A673 (cell line): ENCODE measurements around the gene CMTM3. TPM values are rescaled to one million over a fixed set of nuclear protein-coding genes. Genes with fewer than 3 reads are reported as not detected.

Experiments
- BruUV-seq: library from RNA; stranded (reverse); fragments of 400-500 nt; replicated peaks from 2 replicates; lab custom pipeline; 2021; lab: Mats Ljungman, UMichigan
- CTCF ChIA-PET: fragments of 300-600 bp; sonication (Branson Sonifier 250); formaldehyde crosslinking; loops from one replicate; lab custom pipeline; 2022; ENCODE audit warnings: antibody characterized with exemption; lab: Charles Lee
- POLR2A ChIA-PET: fragments of 300-600 bp; sonication (Branson Sonifier 250); formaldehyde crosslinking; loops from one replicate; lab custom pipeline; 2022; ENCODE audit warnings: antibody characterized with exemption; ENCODE audit not compliant: low non-redundant PET; lab: Charles Lee
- DNase-seq: peaks from one replicate; pipeline ENCODE4 v3.0.0-alpha.2; 2015; ENCODE audit warnings: low spot score
- H3K27ac ChIP-seq: fragments of 200-600 bp; sonication (generic); 2 replicates; pipeline ENCODE4 v1.5.1; 2016; ENCODE audit warnings: mixed run types, low read depth, mild to moderate bottlenecking, mixed read lengths, antibody characterized with exemption, low read length; ENCODE audit not compliant: poor library complexity, severe bottlenecking
- H3K27me3 ChIP-seq: fragments of 200-600 bp; sonication (generic); replicated peaks from 2 replicates; pipeline ENCODE4 v1.6.1; 2017; ENCODE audit warnings: mixed run types, low read depth, mild to moderate bottlenecking, mixed read lengths, antibody characterized with exemption, low read length; ENCODE audit not compliant: insufficient read depth, poor library complexity
- H3K36me3 ChIP-seq: fragments of 200-600 bp; sonication (generic); 2 replicates; pipeline ENCODE4 v1.6.1; 2016; ENCODE audit warnings: mixed run types, mild to moderate bottlenecking, mixed read lengths, antibody characterized with exemption, low read length; ENCODE audit not compliant: insufficient read depth, poor library complexity, severe bottlenecking
- H3K4me1 ChIP-seq: fragments of 200-600 bp; sonication (generic); 2 replicates; pipeline ENCODE4 v1.6.1; 2017; ENCODE audit warnings: mixed run types, mild to moderate bottlenecking, mixed read lengths, antibody characterized with exemption, low read length; ENCODE audit not compliant: insufficient read depth, poor library complexity, severe bottlenecking
- H3K4me3 ChIP-seq: fragments of 200-600 bp; sonication (generic); 2 replicates; pipeline ENCODE4 v1.5.1; 2016; ENCODE audit warnings: low read depth, mixed run types, mild to moderate bottlenecking, mixed read lengths, low read length; ENCODE audit not compliant: poor library complexity, severe bottlenecking
- H3K9me3 ChIP-seq: fragments of 200-600 bp; sonication (generic); 2 replicates; pipeline ENCODE4 v1.6.1; 2016; ENCODE audit warnings: mixed run types, low read depth, mild to moderate bottlenecking, mixed read lengths, antibody characterized with exemption, low read length; ENCODE audit not compliant: poor library complexity, severe bottlenecking
- CTCF ChIP-seq: fragments of 300-800, 200-600 bp; sonication (generic); conservative IDR thresholded peaks from 2 replicates; pipeline ENCODE4 v1.5.1; 2017; ENCODE audit warnings: low read depth, mild to moderate bottlenecking, antibody characterized with exemption, low read length, moderate library complexity, mixed read lengths
- EZH2 ChIP-seq: fragments of 200-600 bp; sonication (generic); IDR thresholded peaks from 2 replicates; pipeline ENCODE4 v1.6.1; 2017; ENCODE audit warnings: borderline replicate concordance, low read depth, mild to moderate bottlenecking, mixed read lengths, antibody characterized with exemption, low read length; ENCODE audit not compliant: poor library complexity, severe bottlenecking
- intact Hi-C: fragments of 100-400 bp; cut with micrococcal nuclease; formaldehyde crosslinking; loops from one replicate; pipeline ENCODE4 v1.10.0; 2022; ENCODE audit not compliant: unreplicated experiment
- total RNA-seq: library from RNA; stranded (reverse); gene quantifications from 2 replicates; pipeline ENCODE4 v1.2.3, GENCODE V29; 2021

The CMTM3 gene
- total RNA-seq, 1 experiment from 2014 or later, result 25.5 TPM

GRCh38 chr16:66650707-66651473 is 46.4 kb downstream of the CMTM3 start:
- peak overlapping the region; percentile 15 for H3K4me3 ChIP-seq
- no peak overlapping the region for H3K27ac ChIP-seq
- peak; percentile 89 for DNase-seq
- POLR2A ChIA-PET, result interaction anchor here (0.6 kb wide), 1 partner anchor 168 kb away, joined by 3 read pairs; no protein-coding TSS in a partner anchor
- TF ChIP-seq CTCF (peak; percentile 96), EZH2 (no peak)
- CTCF ChIA-PET, result interaction anchor here (0.7 to 1.5 kb wide), 6 partner anchors 8 to 217 kb away, joined by 3 to 17 read pairs (median 4); partner anchors contain the start of gene CMTM4
- H3K9me3 ChIP-seq, result no peaks in the 10 kb centered on the region
- H3K4me1 ChIP-seq, result peaks cover 20% of the 10 kb centered on the region
- H3K36me3 ChIP-seq, result no peaks in the 10 kb centered on the region
- BruUV-seq, result no TSS peak
- H3K27me3 ChIP-seq, result no peaks in the 10 kb centered on the region
- intact Hi-C loops, result no loop called here

DNA sequence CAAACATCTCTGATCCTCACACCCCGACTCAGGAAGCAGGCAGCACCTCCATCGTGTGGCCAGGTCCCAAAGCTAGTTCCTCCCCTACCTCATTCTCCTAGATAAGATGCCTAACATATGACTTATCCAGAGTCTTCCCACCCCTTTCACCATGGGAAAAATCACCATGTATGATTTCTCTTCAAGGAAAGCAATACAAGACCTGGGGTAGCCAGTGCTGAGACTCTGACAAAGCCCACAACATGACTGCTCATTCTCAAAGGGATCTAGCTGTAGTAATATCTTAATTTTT is 46.9 kb downstream of the CMTM3 start:
- H3K27ac ChIP-seq, result no peak overlapping the region
- ChIA-PET CTCF (interaction anchor here (0.9 to 1.5 kb wide), 4 partner anchors 9 to 217 kb away, joined by 3 to 17 read pairs (median 4); partner anchors contain the start of gene CMTM4), POLR2A (interaction anchor here (0.8 kb wide), 1 partner anchor 29 kb away, joined by 3 read pairs; no protein-coding TSS in a partner anchor)

DNA sequence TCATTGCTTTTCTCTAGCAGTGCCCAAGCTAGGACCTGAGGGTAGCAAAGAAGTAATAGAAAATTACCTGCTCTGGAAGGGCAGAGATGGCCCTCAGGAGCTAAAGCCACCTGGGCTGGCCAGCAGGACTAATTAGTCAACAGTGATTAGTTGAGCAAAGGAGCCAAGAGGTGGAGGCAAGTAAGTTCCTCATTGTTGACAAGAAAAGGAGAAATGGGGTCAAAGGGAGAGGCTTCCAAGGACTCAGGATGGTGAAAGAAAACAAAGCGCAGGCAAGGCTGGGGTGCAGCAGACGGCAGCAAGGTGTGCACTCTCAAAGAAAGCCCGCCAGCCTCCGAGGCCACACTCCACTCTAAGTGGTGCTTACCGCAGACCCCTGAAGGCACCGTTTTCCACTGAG is 47.5 kb downstream of the CMTM3 start:
- peaks cover 20% of the 10 kb centered on the region for H3K4me1 ChIP-seq
- DNase-seq, result no peak
- no peaks in the 10 kb centered on the region for H3K9me3 ChIP-seq
- H3K27ac ChIP-seq, result no peak overlapping the region
- TF ChIP-seq EZH2 (no peak), CTCF (no peak)
- POLR2A ChIA-PET, result interaction anchor here (0.8 kb wide), 1 partner anchor 29 kb away, joined by 3 read pairs; no protein-coding TSS in a partner anchor
- CTCF ChIA-PET, result no interaction called here
- no TSS peak for BruUV-seq
- intact Hi-C loops, result no loop called here
- H3K4me3 ChIP-seq, result no peak overlapping the region
- no peaks in the 10 kb centered on the region for H3K27me3 ChIP-seq
- H3K36me3 ChIP-seq, result no peaks in the 10 kb centered on the region

More for the DNA sequence above, 46.9 kb downstream of the CMTM3 start:
- no peaks in the 10 kb centered on the region for H3K36me3 ChIP-seq
- H3K27me3 ChIP-seq, result no peaks in the 10 kb centered on the region
- DNase-seq, result no peak
- H3K9me3 ChIP-seq, result no peaks in the 10 kb centered on the region
- H3K4me1 ChIP-seq, result peaks cover 20% of the 10 kb centered on the region
- intact Hi-C loops, result no loop called here
- TF ChIP-seq EZH2 (no peak), CTCF (no peak)
- no TSS peak for BruUV-seq
- peak overlapping the region; percentile 15 for H3K4me3 ChIP-seq
